Loucy (cell line): ENCODE data around the gene CYP3A4.

Experiments
- H2AFZ ChIP-seq: fragments of 200-600 bp; sonication (generic); 2 replicates; pipeline ENCODE4 v1.6.0; 2016; ENCODE audit warnings: antibody characterized with exemption, mild to moderate bottlenecking, low read length, moderate library complexity
- H3F3A ChIP-seq: fragments of 200-600 bp; 2 replicates; pipeline ENCODE4 v1.6.0; 2016; ENCODE audit warnings: antibody characterized with exemption, low read depth, mild to moderate bottlenecking
- H3K27me3 ChIP-seq: fragments of 200-600 bp; sonication (generic); 2 replicates; pipeline ENCODE4 v1.6.1; 2014; ENCODE audit warnings: low read length, mild to moderate bottlenecking; ENCODE audit not compliant: insufficient read depth, poor library complexity, severe bottlenecking
- H3K36me3 ChIP-seq: fragments of 200-600 bp; sonication (generic); 2 replicates; pipeline ENCODE4 v1.6.1; 2016; ENCODE audit warnings: low read length; ENCODE audit not compliant: insufficient read depth
- H3K4me1 ChIP-seq: fragments of 200-600 bp; sonication (generic); 2 replicates; pipeline ENCODE4 v1.5.1; 2014; ENCODE audit warnings: low read length, mild to moderate bottlenecking; ENCODE audit not compliant: insufficient read depth, poor library complexity, severe bottlenecking
- H3K4me2 ChIP-seq: fragments of 200-600 bp; sonication (generic); 2 replicates; pipeline ENCODE4 v1.6.0; 2014; ENCODE audit warnings: antibody characterized with exemption, low read length, low read depth, mild to moderate bottlenecking; ENCODE audit not compliant: poor library complexity, severe bottlenecking
- H3K4me3 ChIP-seq: fragments of 200-600 bp; sonication (generic); 2 replicates; pipeline ENCODE4 v1.5.1; 2014; ENCODE audit warnings: low read length, mild to moderate bottlenecking, mixed read lengths; ENCODE audit not compliant: poor library complexity, severe bottlenecking
- H3K79me2 ChIP-seq: fragments of 200-600 bp; sonication (generic); 2 replicates; pipeline ENCODE4 v1.6.1; 2014; ENCODE audit warnings: low read length; ENCODE audit not compliant: insufficient read depth
- H3K9ac ChIP-seq: fragments of 200-600 bp; sonication (generic); 2 replicates; pipeline ENCODE4 v1.6.0; 2014; ENCODE audit warnings: mild to moderate bottlenecking, low read depth, low read length, moderate library complexity; ENCODE audit not compliant: poor library complexity, severe bottlenecking
- H3K9me2 ChIP-seq: fragments of 200-600 bp; sonication (generic); replicated peaks from 2 replicates; pipeline ENCODE4 v1.6.1; 2016; ENCODE audit warnings: low read depth, low read length, mixed read lengths
- H3K9me3 ChIP-seq: fragments of 200-600 bp; sonication (generic); 2 replicates; pipeline ENCODE4 v1.6.1; 2014; ENCODE audit warnings: mild to moderate bottlenecking, antibody characterized with exemption, low read length, low read depth; ENCODE audit not compliant: insufficient read depth
- H4K20me1 ChIP-seq: fragments of 200-600 bp; sonication (generic); 2 replicates; pipeline ENCODE4 v1.6.0; 2014; ENCODE audit warnings: antibody characterized with exemption, low read length, mild to moderate bottlenecking; ENCODE audit not compliant: insufficient read depth, poor library complexity, severe bottlenecking
- CTCF ChIP-seq: fragments of 200-600 bp; sonication (generic); conservative IDR thresholded peaks from 2 replicates; pipeline ENCODE4 v1.5.1; 2014; ENCODE audit warnings: mild to moderate bottlenecking, antibody characterized with exemption, low read length
- EZH2phosphoT487 ChIP-seq: fragments of 200-600 bp; IDR thresholded peaks from 2 replicates; pipeline ENCODE4 v1.6.1; 2018; ENCODE audit warnings: antibody characterized with exemption, mild to moderate bottlenecking, moderate library complexity, borderline replicate concordance

CYP3A4 gene

GRCh38 chr7:99730992-99731391 lies 53.0 kb downstream of the CYP3A4 start:
- Histone ChIP-seq H3K79me2 (no peaks in the 10 kb centered on the region), H2AFZ (no peak overlapping the region), H4K20me1 (no peaks in the 10 kb centered on the region), H3K9ac (no peak overlapping the region), H3K9me2 (no peaks in the 10 kb centered on the region), H3K9me3 (no peaks in the 10 kb centered on the region), H3K36me3 (no peaks in the 10 kb centered on the region), H3F3A (no peaks in the 10 kb centered on the region), H3K27me3 (no peaks in the 10 kb centered on the region), H3K4me3 (no peak overlapping the region), H3K4me2 (no peak overlapping the region), H3K4me1 (peaks cover 21% of the 10 kb centered on the region)
- TF ChIP-seq CTCF (no peak), EZH2phosphoT487 (no peak)

- H3K36me3 ChIP-seq = no peaks in the 10 kb centered on the region
- H3K4me3 ChIP-seq = no peak overlapping the region
- H4K20me1 ChIP-seq = no peaks in the 10 kb centered on the region
- H3K4me2 ChIP-seq = no peak overlapping the region
- H3K9me3 ChIP-seq = no peaks in the 10 kb centered on the region
- no peak overlapping the region for H3K9ac ChIP-seq
- TF ChIP-seq CTCF = no peak
- no peak for TF ChIP-seq EZH2phosphoT487
- peaks cover 21% of the 10 kb centered on the region for H3K4me1 ChIP-seq
- H2AFZ ChIP-seq = no peak overlapping the region
- no peaks in the 10 kb centered on the region for H3K9me2 ChIP-seq
- no peaks in the 10 kb centered on the region for H3F3A ChIP-seq
- no peaks in the 10 kb centered on the region for H3K79me2 ChIP-seq
- no peaks in the 10 kb centered on the region for H3K27me3 ChIP-seq
Measured at GRCh38 chr7:99730238-99730810, 53.7 kb downstream of the CYP3A4 start.

- no peaks in the 10 kb centered on the region for H3K36me3 ChIP-seq
- H3K79me2 ChIP-seq = no peaks in the 10 kb centered on the region
- H3F3A ChIP-seq = no peaks in the 10 kb centered on the region
- H3K4me1 ChIP-seq = peaks cover 21% of the 10 kb centered on the region
- no peak overlapping the region for H3K4me2 ChIP-seq
- no peak overlapping the region for H3K4me3 ChIP-seq
- H3K9me2 ChIP-seq = no peaks in the 10 kb centered on the region
- no peak overlapping the region for H2AFZ ChIP-seq
- no peaks in the 10 kb centered on the region for H3K9me3 ChIP-seq
- TF ChIP-seq CTCF (no peak), EZH2phosphoT487 (no peak)
- no peaks in the 10 kb centered on the region for H3K27me3 ChIP-seq
- no peaks in the 10 kb centered on the region for H4K20me1 ChIP-seq
- H3K9ac ChIP-seq = no peak overlapping the region
Measured at GRCh38 chr7:99729486-99730237, 54.3 kb downstream of the CYP3A4 start.
